Stimulated activated CD4-positive, alpha-beta T cell treated with anti-CD3 and anti-CD28 coated beads, TNF-alpha, amount 100 ng/mL, for 24 hours (primary cell): ENCODE measurements around the gene XYLB.
"Not testable (repeated sequence)": the region's sequence is repeated elsewhere in the genome, so short reads cannot be mapped to it uniquely, and the experiment has no call there.

Experiments
- DNase-seq, 3 experiments: peaks; one replicate each; pipeline ENCODE4 v3.0.0-alpha.2; 2020; ENCODE audit warnings: low read depth in 3 of 3

The XYLB gene

DNA sequence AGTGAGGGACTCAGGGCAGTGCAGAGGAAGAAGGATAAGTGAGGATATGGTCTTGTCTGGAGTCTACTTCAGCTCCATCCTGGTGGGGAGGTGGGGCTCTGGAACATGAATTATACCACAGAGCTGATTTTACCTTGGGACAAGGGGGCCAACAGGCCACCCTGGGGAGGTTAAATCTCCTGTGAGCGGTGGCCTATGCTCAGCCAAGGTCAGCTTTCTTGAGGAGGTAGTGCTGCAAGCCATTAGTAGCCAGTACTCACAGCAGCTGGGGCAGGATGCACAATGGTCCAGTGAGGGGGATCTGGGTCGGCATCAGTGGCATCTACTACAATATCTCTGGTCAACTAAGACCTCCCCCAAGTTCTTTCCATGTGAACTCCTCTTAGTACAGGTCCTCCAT lies 49.7 kb downstream of the XYLB start:
- no peak for DNase-seq

DNA sequence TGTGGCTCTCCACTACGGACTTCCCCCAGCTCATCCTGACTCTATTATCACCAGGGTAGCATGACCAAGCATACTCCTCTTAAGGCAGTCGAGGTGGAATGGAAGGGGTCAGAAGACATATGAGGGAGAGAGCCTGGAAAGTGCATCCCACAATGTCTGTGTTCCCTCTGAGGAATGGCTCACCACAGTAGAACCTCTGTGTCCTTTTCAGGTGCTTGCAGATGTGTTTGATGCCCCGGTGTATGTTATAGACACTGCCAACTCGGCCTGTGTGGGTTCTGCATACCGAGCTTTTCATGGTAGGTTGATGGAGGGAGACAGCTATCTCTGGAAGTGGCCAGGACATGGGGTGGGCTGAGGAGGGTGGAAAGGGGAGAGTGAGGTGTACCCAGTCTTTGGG lies 50.3 kb downstream of the XYLB start:
- no peak for DNase-seq

DNA sequence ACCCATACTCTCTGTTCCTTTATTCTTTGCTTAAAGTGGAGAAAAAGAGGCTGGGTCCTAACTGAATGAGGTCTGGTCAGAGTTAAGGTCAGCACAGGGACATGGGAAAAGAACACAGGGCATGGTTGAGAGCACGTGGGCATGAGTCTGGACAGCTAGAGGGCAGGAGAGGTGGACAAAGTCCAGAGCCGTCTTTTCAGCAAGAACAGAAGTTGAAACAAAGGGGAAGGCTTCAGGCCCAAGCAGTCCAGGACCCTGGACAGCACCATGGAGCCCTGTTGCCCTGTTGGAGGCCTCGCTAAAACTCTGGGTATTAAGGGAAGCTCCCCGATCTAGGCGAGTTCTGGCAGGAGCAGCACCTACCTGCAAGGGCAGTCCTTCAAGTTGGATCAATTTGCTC lies 50.7 kb downstream of the XYLB start:
- DNase-seq = no peak

DNA sequence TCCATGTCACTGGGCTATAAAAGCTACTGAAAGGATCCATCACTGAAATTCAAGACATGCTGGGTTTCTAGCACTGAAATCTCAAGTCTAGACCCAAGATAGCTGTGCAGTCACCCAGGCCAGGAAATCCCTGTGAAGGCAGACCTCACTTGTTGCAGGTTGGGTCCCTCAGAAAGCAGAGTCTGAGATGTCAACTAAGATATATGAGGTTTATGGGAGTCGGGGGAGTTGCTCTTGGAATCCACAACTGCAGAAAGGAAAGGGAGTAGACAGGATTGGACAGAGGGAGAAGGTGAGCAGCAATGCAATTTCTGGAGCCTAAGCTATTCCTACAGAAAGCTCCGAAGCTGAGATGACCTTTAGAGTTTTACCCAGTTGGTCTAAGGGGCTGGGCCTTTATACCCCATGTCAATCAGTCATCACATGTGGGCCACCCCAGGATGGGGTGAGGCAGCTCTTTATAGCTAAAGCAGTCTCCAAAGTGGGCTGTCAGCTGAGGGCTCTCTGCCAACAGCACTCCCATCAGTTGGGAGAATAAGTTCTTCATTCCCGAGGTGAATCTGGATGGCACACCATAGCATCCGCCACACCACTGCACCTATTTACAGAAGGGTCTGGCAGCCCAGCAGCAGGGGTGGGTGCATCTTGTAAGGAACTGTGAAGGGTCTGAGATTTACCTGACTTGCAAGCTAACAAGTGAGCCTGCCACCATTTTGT lies 54.8 kb downstream of the XYLB start:
- DNase-seq = no peak

DNA sequence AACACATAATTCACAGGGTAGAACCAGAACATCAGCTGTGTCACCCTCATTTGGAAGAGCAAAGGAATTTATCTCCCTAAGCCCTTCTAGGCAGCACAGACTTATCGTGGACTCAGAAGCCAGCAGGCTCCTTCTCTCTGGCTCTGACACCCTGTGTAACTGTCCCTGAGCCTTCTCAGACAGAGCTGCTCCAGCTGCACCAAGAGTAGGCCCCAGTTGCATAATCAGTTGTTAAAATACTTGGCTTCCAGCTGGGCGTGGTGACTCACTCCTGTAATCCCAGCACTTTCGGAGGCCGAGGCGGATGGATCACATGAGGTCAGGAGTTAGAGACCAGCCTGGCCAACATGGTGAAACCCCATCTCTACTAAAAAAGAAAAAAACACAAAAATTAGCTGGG lies 57.7 kb downstream of the XYLB start:
- DNase-seq = no peak

DNA sequence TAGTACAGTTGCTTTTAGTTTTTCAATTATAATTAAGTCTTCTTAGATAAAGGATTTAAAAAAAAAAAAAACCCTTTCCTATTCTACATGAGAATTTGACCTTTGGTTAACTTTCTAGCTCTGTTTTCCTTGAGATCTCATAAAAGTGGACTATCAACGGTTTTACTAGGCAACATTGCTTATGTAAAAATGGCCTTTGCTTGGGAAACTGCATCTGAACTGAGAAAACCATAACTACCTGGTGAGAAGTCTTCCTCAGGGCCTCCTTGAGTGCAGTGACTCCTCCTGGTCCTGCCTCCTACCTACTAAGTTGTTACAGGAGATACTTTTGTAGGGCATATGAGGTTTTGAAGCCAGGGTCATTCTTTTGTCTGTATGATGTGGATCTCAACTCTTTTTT lies 65.0 kb downstream of the XYLB start:
- no peak for DNase-seq

DNA sequence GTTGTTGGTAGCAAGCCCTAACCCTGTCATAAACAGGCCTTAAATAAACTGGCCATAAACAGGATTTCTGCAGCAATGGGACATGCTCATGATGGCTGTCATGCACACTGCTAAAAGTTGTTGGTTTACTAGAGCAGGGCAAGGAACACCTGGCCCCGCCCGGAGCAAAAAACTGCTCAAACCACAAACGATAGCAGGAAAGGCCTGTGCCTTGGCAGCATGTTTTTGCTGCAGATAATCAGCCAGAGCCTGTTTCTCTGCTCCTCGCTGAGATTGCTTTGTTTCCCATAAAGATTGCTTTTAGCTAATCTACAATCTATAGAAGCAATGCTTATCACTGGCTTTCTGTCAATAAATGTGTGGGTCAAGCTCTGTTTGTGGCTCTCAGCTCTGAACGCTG lies 74.2 kb downstream of the XYLB start:
- not testable (repeated sequence) for DNase-seq

DNA sequence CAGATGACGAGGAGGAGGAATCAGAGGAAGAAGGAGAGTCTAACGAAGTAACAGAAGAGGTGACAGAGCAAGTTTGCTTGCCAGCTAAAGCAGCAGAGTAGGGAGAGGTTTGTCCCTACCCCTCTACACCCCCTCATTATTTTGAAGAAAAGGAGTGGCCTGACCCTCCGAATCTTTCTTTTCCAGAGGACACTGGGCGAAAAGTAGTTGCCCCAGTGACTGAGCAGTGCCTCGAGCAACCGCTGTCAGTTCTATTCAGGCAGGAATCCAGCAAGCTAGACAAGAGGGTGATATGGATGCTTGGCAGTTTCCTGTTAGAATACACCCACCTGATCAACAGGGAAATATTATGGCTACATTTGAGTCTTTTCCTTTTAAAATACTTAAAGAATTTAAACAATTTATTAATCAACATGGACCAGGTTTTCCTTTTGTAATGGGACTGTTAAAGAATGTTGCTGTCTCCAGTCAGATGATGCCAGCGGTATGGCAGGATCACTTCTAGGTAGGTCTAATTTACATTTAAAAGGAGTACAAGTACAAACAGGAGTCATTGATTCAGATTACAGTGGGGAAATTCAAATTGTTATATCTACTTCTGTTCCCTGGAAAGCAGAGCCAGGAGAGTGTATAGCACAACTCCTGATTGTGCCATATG lies 75.2 kb downstream of the XYLB start:
- no peak for DNase-seq

DNA sequence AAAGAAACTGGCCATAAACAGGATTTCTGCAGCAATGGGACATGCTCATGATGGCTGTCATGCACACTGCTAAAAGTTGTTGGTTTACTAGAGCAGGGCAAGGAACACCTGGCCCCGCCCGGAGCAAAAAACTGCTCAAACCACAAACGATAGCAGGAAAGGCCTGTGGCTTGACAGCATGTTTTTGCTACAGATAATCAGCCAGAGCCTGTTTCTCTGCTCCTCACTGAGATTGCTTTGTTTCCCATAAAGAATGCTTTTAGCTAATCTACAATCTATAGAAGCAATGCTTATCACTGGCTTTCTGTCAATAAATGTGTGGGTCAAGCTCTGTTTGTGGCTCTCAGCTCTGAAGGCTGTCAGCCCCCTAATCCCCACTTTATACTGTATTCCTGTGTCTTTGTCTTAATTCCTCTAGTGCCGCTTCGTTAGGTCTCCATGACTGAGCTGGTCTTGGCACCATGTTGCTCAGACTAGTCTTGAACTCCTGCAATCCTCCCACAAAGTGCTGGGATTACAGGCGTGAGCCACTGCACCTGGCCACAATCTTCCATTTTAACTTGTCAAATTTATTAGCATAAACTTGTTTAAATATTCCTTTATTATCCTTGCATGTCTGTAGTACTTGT lies 80.3 kb downstream of the XYLB start:
- DNase-seq = not testable (repeated sequence)

DNA sequence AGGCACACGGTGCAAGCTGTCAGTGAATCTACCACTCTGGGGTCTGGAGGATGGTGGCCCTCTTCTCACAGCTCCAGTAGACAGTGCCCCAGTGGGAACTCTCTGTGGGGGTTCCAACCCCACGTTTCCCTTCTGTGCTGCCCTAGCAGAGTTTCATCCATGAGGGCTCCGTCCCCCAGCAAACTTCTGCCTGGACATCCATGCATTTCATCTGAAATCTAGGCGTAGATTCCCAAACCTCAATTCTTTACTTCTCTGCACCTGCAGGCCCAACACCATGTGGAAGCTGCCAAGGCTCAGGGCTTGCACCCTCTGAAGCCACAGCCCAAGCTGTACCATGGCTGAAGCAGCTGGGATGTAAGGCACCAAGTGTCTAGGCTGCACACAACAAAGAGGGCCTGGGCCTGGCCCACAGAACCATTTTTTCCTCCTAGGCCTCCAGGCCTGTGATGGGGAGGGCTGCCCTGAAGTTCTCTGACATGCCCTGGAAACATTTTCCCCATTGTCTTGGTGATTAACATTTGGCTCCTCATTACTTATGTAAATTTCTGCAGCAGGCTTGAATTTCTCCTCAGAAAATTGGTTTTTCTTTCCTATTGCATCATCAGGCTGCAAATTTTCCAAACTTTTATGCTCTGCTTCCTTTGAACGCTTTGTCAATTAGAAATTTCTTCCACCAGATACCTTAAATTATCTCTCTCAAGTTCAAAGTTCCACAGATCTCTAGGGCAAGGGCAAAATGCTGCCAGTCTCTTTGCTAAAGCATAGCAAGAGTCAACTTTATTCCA lies 86.5 kb downstream of the XYLB start:
- not testable (repeated sequence) for DNase-seq

DNA sequence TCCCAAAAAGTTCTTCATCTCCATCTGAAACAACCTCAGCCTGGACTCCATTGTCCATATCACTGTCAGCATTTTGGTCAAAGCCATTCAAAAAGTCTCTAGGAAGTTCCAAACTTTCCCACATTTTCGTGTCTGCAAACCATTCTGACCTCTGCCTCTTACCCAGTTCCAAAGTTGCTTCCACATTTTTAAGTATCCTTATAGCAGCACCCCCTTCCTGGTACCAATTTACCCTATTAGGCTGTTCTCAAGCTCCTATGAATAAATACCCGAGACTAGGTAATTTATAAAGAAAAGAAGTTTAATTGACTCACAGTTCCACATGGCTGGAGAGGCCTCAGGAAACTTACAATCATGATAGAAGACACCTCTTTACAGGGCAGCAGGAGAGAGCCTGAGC lies 87.1 kb downstream of the XYLB start:
- DNase-seq = not testable (repeated sequence)

DNA sequence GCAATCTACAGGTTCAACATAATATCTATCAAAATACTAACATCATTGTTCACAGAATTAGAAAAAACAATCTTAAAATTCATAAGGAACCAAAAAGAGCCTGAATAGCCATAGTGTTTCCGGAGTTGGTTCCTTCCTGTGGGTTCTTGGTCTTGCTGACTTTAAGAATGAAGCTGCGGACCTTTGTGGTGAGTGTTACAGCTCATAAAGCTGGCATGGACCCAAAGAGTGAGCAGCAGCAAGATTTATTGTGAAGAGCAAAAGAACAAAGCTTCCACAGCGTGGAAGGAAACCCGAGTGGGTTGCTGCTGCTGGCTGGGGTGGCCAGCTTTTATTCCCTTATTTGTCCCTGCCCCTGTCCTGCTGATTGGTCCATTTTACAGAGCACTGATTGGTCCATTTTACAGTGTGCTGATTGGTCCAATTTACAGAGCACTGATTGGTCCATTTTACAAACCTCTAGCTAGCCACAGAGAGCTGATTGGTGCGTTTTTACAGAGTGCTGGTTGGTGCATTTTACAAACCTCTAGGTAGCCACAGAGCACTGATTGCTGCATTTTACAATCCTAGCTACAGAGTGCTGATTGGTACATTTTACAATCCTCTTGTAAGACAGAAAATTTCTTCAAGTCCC lies 92.0 kb downstream of the XYLB start:
- DNase-seq = not testable (repeated sequence)

DNA sequence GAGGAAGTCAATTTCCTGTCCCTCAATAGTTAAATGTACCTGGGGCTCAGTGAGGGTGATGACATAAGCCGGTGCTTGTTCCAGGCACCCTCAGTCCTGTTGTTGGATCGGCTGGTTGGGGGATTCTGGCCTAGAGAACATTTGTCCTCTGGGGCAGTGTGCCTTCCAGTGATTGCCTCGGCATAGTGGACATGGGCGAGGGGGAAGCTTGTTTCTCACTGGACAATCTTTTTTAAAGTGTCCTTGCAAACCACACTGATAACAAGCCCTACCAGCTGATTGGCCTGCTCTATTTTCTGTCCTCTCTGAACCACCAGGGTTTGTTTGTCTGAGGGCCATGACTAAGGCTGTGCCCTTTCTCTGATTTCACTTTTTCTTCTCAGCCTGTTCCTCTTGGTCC lies 96.6 kb downstream of the XYLB start:
- not testable (repeated sequence) for DNase-seq

DNA sequence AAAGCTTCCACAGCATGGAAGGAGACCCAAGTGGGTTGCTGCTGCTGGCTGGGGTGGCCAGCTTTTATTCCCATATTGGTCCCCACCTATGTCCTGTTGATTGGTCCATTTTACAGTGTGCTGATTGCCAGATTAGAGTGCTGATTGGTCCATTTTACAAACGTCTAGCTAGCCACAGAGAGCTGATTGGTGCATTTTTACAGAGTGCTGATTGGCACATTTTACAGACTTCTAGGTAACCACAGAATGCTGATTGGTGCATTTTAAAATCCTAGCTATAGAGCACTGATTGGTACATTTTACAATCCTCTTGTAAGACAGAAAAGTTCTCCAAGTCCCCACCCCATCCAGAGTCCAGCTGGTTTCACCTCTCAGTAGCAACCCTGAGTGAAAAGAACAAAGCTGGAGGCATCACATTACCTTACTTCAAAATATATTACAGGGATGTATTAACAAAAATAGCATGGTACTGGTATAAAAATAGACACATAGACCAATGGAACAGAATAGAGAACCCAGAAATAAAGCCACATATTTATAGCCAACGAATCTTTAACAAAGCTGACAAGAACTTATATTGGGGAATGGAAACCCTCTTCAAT lies 99.6 kb downstream of the XYLB start:
- DNase-seq = no peak

DNA sequence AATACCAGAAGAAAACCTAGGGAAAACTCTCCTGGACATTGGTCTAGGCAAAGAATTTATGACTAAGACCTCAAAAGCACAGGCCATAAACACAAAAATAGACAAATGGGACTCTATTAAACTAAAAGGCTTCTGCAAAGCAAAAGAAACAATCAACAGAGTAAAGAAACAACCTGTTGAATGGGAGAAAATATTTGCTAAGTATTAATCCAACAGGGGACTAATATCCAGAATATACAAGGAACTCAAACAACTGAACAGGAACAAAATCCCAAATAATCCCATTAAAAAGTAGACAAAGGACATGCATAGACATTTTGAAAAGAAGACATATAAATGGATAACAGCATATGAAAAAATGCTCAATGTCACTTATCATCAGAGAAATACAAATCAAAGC lies 100.2 kb downstream of the XYLB start:
- DNase-seq = no peak

DNA sequence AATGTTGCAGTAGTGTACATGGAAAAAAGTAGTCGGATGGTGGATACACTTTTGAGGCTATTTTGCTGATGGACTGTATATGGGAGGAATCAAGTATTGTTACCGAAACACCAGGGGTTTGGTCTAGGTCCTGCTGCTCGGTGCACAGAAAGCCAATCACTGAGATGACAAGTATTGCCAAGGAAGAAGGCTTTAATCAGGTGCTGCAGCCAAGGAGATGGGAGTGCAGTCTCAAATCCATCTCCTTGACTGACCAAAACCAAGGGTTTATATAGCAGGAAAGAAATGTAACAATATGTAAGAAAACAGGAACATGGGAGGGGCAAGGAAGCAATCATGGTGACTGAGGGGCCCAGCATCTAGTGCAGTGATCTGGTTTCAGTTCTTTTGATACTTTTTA lies 104.3 kb downstream of the XYLB start:
- DNase-seq = no peak

DNA sequence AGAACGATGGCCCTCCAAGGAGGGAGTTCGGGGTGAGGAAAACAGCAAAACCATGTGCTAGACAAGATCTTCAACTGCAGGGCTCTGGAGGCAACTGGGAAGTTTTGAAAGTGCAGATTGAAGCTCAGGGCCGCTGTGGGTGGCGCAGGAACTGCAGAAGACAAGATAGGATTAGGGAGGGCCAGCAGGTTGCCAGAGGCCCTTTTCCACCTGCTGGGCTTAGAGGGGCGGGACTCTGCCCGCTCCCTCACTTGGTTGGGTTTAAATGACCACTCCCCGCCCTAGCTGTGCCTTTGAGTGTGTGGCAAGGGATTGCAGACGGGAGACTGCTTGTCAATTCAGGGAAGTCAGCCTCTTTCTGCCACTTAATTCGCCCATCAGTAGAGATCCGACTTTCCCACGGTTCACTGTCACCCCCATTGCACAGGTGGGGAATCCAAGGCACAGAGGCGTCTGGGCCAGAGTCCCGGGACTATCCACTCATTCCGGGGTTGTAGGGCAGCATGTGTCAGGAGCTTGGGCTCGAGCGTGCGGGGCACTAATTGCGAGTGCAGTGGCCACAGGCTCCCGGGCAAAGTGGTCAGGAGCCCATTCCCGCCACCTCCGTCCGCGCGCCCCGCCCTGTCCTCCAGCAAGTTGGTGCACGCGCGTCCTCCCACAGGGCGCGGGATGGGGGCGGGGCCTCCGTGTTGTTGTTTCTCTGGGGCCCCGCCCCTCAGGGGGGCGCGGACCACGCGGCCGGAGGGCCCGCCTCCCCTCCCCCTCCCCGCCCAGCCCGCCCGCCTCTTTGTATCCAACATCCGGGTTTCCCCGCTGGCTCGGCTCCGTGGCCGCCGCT lies 106.7 kb downstream of the XYLB start, which contains the start of gene ACVR2B:
TSS of gene ACVR2B (plus strand) at position 816 of the 838 bp plus-strand sequence. CDS start 433 bp downstream, outside the sequence.
- peak; percentile 23 to 76 (median 43) for DNase-seq

DNA sequence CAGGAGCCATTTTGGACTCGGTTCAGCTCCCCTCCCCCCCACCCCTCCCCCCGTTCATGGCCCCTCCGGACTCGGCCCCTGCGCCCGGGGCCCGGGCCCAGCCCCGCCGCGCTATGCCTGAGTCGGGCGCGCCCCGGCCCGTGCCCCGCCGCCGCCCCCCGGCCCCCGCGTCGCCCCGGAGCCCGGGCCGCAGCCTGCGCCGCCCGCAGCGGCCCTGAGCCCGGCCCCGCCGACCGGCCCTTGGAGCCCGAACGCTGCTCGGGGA lies 107.3 kb downstream of the XYLB start:
- no peak for DNase-seq

DNA sequence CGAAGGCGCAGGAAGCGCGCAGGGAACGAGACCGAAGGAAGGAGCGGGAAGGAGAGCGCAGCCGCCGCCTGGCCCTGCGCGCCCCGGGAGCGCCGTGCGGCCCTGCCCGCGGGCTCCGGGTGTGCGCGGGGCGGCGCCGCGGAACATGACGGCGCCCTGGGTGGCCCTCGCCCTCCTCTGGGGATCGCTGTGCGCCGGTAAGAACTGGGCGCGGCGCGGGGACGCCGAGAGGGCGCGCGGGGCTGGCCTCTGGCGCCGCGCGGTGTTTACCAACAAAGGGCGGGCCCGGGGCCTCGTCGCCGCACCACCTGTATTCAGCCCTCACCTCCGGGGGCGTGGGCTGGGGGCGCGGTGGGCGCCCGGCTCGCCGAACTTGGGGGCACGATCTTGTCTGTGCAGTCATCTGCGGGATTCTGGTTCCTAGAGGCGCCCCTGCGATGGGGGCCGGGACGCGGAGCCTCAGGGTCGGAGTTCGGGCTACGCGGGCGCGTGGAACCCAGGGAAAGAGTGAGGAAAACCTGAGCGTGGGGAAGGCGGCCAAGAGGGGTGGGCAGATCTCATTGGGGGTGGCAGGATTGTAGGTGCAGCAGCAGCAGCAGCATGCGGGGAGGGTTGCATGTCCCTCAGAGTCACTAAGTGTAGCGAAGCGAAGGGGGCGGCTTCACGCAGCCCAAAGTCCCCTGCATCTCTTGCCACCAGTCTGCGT lies 107.7 kb downstream of the XYLB start:
- DNase-seq = peak in 1 of 3 experiments; percentile 31
